HG03571 (cell line): ENCODE results near the gene NSA2.

ENCODE experiments used
- ATAC-seq: cut with Tn5 transposase; IDR thresholded peaks from one replicate; pipeline ENCODE4 v1.9.1; 2021; ENCODE audit not compliant: unreplicated experiment

NSA2 gene

DNA sequence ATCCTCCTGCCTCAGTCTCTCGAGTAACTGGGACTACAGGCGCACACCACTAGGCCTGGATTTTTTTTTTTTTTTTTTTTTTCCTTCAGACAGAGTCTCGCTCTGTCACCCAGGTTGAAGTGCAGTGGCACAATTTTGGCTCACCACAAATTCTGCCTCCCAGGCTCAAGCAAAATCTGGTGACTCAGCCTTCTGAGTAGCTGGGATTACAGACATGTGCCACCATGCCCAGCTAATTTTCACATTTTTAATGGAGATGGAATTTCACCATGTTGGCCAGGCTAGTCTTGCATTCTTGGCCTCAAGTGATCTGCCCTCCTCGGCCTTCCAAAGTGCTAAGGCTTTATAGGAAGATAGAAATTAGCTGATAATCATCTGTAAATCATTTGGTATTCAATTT, 43.9 kb downstream of the NSA2 start:
- ATAC-seq: no peak

DNA sequence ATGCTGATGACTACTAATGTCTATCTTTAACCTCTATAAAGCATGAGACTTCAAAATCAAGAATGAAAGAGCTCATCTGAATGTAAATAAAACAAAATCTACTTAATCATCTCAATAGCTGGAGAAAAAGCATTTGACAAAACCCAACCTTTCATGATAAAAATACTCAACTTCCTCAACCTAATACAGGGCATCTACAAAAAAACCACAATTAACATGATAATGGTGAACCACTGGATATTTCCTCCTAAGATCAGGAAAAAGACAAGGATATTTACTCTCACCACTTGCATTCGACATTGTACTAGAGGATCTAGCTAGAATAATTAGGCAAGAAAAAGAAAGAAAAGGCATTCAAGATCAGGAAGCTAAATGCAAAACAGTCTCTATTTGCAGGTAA, 49.8 kb downstream of the NSA2 start:
- no peak for ATAC-seq

- no peak for ATAC-seq
These were observed 55.2 kb downstream of the NSA2 start for GRCh38 chr5:74822288-74822687.

DNA sequence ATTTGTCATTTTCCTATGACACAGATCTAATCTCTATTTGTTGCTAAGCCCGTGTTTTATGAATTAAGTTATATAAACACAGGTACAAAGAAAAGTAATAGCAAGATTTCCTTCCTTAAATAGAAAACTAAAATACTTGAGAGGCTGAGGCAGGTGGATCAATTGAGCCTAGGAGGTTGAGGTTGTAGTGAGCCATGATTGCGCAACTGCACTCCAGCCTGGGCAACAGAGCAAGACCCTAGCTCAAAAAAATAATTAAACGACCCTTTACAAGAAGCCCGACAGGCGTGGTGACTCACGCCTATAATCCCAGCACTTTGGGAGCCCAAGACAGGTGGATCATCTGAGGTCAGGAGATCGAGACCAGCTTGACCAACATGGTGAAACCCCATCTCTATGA, 62.4 kb downstream of the NSA2 start:
- ATAC-seq: no peak
